Fibroblast of skin of left quadriceps (primary cell): Measurements from ENCODE around the gene MTFR2.

ENCODE experiments used
- DNase-seq, 2 experiments: peaks; one replicate each; pipeline ENCODE4 v3.0.0-alpha.2; 2013; ENCODE audit warnings: low read depth in 2 of 2

MTFR2 gene

DNA sequence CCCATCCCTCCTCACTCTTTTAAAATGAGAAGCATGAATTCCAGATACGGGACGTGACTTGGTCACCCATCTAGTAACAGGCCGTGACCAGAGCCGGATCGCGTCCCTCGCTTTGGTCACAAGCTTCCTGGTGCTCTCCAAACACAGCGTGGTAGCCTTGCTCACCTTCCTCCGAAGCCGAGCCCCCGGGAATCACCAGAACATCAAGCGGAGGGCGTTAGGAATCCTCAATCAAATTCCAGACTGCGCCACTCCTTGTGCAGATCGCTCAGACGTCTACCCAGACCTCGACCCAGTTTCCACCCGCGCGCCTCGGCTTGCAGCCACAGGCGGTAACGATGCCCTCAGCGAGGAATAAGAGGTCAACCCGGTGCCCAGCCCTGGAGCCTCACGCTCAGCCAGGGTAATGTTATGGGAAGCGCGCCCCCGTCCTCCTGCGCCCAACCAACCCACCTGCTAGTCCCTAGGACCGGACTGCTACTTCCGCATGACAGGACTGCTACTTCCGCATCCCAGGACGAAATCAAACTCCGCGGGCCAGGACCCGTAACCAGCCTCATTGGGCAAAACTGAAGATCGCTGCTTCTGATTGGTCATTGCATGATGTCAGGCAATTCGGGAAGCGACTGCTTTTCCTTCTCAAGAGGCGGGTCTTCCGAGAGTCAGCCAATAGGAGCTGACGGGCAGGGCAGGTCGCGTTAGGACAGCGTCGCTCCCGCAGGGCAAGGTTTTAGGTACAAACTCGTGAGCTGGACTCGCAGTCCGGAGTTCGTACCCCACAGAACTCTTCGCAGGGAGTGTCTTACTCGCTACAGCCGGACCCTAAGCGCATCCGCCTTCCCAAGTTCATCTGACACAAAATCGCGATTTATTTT, at the start of gene MTFR2:
Gene MTFR2, minus strand, starts transcription at position 501 of the 875 bp plus-strand sequence. CDS start 1,212 bp downstream, outside the sequence.
- DNase-seq: peak; percentile 97 to 98

DNA sequence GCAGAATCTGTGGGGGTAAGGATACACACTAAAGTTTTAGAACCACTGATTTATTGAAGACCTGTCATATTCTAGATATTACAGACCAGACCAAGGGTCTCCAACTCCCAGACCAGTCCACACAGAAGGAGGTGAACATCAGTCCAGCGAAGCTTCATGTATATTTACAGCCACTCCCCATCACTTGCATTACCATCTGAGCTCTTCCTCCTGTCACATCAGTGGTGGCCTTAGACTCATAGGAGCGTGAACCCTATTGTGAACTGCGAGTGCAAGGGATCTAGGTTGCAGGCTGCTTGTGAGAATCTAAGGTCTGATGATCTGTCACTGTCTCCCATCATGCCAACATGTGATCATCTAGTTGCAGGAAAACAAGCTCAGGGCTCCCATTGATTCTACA, 44.5 kb upstream of the MTFR2 start:
- DNase-seq: no peak

DNA sequence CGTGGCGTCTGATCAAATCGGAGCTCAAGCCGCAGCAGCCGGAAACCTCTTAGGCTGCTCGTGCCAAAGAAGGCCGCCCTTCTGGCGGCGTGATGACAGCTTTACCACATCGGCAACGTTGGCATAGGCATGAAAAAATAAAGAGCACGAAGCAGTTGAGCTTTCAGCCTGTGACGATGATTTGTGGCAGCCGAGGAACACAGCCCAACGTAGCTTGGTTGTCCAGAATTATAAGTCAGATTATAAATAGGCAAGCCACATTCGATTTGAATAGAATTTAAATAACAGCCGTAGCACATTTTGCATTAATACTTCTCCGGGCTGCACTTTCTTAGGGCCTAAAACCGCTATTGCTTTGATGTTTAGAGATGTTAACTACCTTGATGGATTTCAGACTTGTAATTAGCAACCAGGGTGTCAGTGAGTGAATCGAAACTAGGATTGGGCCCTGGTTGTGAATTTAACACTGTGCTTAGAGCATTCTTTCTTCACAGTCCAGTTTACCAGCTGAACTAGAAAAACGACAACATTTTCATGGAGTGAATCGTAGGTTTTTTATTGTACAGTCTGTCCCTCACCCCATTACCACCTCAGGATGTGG, 40.4 kb upstream of the MTFR2 start:
- peak; percentile 75 to 77 for DNase-seq

DNA sequence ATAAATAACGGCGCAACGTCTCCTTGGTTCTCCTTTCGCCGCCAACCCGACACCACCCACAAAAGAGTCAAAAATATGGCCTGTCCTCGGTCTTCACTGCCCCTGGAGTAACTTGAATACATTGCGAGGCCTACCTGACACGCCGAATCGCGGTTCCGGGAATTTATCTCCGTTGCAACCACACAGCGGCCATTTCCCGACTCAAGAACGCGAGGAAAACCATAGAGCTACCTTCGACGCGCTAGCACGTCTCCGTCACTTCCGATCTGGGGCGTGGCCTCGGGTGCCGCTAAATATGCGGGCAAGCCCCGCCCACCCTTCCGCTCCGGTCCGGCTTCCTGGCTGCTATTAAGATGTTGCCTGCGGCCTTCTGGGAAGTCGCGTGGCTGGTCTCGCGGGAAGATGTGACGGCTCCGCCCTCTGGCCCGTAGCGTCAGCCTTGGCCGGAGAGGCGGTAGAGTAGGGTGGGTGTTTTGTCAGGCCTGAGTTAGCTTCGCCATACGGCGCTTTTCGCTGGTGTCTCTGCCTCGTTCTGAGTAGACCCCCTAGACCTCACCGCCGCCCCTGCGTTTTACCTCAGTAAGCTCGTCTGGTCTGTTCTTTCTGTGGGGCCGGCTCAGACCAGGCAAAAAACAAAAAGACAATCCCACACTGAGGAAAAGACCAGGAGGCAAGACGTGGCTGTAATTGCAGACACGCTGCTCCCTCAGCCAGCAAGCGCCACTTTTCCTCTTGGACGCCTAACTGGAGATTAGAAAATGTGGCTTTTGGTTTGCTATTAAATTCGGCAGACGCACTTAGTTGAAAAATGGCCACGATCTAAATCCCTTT, 39.7 kb upstream of the MTFR2 start, which contains the start of gene BCLAF1:
Gene BCLAF1, minus strand, starts transcription at position 268 of the 831 bp plus-strand sequence. CDS start 9,980 bp downstream, outside the sequence.
- DNase-seq: peak; percentile 99

DNA sequence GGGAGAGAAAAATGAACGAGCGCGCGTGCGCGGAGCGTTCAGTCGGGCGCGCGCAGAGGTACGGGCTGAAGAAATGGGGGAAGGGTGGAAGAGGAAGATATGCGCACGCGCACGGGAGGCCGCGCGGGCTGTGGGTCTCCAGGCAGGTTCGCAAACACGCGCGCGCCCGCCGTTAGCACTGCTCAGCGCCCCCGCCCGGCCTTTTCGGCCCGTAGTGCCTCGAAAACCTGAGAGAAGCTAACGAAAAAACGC, 39.1 kb upstream of the MTFR2 start:
- peak; percentile 78 for DNase-seq

DNA sequence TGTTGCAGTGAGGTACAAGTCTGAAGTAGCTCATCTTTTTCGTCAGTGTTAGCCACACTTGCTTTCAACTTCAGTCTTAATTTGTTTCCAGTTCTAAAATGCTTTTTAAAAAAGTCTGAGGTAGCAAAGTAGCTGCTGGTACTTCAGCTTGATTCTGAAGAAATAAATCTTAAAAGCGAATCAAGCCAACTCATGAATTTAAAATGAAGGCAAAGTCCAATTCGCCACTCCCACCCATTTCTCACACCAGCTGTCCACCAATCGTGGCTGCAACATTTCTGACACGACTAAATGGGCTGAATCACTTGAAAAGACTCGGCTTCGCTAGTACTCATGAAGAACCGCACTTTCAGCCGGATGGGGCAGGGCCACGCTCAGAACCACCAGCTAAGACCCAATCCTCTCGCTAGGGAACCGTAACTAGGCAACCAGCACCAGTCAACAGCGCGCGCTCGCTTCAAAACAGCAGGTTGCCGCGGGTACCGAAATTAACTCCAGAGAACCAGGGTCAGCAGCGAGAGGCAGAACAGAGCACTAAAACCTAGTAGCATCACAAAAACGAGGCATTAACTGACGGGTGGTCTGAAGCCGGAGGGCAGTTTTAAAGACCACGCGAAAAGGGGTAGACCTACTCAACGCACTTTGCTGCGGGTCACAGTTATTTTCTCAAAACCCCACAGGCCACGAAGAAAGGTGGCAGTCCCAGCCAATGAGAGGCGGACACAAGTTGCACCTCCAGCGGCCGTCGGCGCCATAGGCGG, 38.6 kb upstream of the MTFR2 start:
- DNase-seq: peak; percentile 73 to 79

DNA sequence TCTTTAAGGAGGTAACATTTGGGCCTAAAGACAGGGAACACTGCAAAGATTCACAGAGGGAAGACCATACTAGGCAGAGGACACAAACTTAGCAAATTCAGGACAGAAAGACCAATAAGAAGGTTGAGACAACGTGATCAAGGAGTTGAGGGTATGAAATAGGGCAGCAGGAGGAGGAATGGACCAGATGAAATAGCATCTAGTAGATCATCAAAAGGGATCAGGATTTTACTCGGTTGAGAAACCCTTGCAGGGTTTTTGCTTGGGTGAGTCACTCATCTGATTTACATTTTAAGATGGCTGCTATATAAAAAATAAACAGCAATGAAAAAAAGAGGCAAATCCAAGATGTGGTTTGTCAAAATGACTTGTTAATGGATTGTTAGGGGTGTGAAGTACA, 34.8 kb upstream of the MTFR2 start:
- DNase-seq: peak in 1 of 2 experiments; percentile 22

DNA sequence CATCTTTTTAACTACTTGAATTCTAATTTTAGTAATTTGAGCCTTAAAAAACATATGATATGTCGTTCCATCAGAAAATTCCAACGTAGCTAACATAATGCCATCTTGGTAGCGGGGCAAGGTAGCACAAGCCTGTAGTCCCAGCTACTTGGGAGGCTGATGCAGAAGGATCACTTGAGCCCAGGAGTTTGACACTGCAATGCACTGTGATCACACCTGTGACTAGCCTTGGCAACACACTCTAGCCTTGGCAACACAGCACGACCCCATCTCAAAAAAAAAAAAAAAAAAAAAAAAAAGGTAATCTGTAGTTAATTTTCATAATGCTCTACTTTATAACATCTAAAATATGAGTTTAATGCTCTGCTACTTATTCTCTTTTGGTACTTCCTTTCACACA, 32.8 kb upstream of the MTFR2 start:
- DNase-seq: no peak

DNA sequence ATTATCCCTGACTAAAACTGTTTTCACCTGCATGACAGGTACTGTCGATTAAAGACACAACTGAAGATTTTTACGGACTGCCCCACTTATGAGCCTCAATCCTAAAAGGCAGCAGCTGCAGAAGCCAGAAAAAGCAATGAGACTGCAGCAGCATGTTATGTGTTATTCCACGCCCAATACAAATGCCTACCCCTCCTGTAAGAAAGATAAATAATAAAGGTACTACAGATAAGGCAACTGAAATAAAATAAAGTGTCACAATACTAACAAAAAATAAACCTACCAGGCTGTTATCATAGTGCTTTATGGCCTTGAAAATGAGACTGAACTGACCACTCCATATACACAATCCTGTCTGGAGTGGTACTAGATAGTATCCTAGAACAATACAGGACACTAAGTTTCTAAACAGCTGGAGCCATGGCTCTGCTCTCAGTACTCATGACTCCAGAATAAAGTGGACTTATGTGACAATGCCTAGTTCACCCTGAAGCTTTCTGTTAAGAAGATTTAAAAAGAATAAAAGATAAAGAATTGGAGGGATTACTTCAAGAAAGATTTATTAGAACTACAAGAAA, 30.0 kb upstream of the MTFR2 start:
- DNase-seq: no peak

DNA sequence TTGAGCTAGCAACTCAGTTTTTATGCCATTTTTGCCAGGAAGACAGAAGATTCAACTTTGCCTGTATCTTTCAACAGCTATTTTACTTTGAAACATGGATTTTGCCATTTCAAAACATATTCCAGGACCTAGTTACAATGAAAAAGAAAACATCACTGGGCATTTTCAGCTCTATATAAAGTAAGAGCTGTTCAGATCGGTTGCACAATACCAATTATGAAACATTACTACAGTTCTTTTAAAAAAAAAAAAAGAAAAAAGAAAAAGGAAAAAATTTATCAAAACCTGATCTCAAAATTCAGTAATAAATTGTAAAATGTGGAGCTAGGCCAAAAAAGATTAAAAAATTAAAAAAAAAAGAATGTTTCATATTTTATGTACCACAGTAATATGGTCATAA, 24.0 kb upstream of the MTFR2 start:
- DNase-seq: no peak

DNA sequence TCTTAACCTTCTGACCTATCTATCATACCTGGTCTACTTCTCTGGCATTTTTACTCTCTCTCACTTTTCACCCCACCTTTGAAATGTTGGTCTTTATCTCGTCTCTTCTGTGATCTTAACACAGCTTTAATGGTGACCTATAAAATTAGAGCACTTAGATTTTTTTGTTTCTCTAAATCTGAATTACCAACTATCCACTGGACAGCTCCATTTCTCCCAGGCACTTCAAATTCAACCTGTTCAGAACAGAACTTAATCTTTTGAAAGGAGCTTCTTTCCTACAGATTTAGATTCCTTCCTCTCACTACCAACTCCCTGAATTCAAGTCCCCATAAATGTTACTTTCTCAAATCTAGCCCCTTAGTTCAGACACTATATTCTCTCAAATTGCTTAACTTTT, 15.0 kb upstream of the MTFR2 start:
- no peak for DNase-seq

DNA sequence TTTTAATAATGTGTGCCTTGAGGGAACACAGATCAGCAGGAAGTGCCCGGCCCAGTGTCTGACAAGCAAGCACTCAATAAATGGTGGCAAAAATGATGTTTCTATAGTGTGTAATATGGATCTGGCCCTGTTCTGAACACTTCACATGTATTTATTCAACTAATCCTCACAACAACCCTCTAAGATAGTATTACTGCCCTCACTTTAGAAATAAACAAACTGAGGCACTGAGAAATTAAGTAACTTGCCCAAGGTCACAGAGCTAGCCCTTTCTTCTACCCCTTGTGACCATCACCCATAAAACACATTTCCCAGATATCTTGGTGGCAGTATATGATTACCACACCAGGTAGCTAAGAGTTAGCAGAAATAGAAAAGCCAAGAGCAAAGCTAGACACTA, 12.8 kb upstream of the MTFR2 start:
- no peak for DNase-seq

DNA sequence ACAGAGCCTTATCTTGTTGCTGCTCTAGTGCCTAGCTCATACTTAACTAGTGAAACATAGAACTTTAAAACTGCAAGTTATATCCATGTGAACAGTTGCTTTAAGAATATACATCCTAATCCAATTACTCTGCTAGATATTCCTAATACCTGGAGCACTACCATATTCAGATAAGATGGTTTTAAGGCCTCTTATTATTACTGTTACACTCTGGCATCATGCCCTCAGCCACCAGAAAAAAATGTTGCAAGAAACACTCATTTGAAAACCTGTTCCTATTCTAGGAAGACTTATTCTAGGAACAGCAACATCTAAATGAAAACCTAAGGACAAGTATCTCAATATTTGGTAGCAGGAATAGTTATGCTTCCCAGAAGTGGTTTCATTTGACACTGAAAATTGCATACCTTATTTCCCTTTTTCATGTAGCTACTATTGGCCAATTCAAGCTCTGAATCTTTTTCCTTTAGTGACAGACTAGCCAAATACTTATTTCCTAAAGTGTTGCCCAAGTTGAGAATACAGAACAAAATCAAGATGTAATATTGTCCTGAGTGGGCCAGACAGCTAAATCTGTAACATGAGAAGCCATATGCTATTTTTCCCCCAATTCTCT, 4.8 kb upstream of the MTFR2 start:
- DNase-seq: no peak

DNA sequence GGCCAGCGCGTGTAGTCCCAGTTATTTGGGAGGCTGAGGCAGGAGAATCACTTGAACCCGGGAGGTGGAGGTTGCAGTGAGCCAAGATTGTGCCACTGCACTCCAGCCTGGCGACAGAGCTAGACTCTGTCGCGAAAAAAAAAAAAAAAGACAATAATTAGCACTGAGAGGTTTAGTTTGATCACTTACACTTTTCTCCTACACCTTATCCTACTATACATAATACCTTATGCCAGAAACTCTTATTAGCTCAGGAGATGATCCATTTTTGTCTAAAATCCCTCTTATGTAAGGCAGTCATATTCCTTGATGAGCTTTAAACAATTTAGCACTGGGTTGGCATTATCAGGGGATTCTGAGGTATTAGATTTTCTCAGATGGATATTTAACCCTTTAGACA, 3.6 kb upstream of the MTFR2 start:
- no peak for DNase-seq

DNA sequence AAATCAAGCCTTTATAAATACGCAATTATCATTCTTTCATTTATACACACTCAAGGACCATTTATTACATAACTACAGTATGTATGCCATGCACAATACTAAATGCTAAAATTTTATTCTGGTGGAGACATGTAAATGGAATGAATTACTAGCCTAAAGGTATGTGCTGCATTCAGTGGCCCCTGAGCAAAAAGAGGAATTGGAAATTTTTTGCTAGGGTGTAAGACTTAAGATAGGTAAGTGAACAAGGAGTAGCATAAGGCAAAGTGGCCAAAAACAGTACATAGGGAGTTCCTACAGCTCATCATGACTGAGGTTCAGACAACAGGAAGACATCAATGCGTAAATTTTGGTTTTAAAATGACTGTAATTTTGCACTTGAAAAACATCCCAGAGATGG, 2.3 kb upstream of the MTFR2 start:
- DNase-seq: no peak

DNA sequence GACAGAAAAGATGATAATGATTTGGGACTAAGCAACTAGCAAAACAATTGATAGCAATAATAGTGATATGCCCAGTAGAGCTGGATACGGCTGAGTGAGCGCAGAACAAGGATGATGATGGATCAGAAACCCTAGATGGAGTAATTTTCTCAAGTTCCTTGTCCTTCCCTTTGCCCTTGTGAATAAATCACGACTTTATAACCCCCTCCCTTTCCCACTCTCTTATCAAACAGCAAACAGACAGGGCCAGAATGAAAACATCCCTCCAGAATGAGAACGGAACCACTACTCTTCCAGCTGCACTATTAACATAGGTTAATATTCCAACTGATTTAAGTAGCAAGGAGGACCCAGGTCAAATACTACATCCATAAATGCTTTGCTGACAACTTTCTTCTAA, 1.3 kb upstream of the MTFR2 start:
- no peak for DNase-seq

DNA sequence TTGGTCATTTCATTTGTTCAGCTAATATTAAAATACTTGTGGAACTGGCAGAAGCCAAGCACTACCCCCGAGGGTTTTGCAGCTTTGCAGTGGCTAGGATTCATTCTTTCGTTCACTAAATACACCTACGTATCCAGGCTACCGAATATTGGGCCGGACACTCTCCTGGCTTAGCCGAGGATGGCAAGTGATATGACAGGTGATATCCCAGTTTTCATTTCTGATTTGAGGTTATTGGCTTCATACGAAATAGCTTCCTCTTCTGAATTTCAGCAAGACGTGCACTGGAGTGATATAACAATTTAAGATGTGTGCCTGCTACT, 536 bp upstream of the MTFR2 start:
- DNase-seq: no peak

DNA sequence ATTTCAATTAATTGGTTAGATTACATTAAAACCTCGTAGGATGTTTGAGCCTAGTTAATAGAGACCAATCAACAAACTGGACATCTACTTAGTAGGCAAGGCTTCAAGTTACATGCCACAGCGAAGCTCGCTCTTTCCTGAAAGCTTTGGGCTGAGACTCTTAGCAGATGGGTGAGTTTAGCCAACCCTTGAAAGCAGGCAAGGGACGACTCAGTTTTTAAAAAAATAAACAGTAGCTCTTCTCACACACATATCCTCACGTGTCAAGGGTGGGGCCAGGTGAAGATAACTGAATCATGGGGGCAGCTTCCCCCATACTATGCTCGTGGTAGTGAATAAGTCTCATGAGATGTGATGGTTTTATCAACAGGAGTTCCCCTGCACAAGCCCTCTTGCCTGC, 775 bp downstream of the MTFR2 start:
- DNase-seq: no peak

DNA sequence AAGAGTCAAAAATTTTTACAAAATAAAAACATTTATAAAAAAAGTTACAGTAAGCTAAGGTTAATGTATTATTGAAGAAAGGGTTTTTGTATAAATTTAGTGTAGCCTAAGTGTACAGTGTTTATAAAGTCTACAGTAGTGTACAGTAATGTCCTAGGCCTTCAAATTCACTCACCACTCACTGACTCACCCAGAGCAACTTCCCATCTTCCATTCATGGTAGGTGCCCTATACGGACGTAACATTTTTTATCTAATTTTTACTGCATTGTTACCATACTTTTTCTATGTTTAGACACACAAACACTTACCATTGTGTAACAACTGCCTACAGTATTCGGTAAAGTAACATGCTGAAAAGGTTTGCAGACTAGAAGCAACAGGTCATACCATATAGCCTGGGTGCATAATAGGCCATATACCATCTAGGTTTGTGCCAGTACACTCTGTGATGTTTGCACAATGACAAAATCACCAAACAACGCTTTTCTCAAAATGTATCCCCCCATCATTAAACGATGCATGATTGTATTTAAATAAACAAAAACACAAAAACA, 6.0 kb downstream of the MTFR2 start:
- DNase-seq: peak in 1 of 2 experiments; percentile 20

DNA sequence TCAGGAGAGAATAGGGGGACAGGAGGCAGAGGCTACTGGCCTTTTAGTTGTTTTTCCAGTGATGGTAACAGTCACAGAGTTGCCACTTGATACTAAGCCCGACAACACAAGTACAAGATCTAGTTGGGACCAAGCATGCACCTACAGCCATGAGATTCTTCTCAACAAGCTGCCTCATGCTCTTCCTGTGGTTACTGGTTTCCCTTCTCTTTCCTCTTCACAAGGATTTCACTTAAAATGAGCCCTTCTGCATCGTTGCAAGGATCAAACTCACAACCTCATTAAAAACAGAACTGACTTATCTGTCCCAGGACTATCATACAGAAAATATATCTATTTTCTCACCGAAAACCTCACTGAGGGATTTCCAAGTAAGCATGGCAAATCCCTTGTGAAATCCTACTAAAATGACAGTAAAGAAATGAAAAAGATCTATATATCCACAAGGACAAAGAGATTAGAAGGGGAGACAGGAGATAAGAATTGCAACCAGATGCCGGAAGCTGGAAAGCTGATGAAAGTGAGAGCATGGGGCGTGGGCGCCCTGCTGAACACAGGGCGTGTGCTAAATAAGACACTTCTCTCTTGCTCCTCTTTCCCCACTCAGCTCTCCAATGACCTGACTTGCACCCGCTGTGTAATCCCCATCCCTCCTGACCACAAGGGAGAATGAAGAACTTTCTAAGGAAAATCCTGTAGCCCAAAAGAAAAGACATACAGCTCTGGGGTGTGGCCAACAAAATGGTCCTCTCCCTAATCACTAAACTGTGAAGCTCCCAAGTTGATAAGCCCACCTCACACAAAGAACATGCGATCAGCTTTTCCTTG, 13.4 kb downstream of the MTFR2 start:
- DNase-seq: no peak
